IMR-90 (cell line): Measurements from ENCODE around the gene LYRM4. TPM values are rescaled to one million over a fixed set of nuclear protein-coding genes. Genes with fewer than 3 reads are reported as not detected.

Experiments
- ATAC-seq: fragments of 200-7000 bp; cut with Tn5 transposase; 2 replicates; pipeline ENCODE4 v1.9.1; 2020; ENCODE audit warnings: low read depth, mild to moderate bottlenecking, moderate library complexity
- BruUV-seq: library from RNA; stranded (reverse); fragments of 400-500 nt; replicated peaks from 2 replicates; lab custom pipeline; 2021; lab: Mats Ljungman, UMichigan
- CTCF ChIA-PET: fragments of 300-600 bp; formaldehyde crosslinking; extraction: SDS; loops from one replicate; lab custom pipeline; 2021; ENCODE audit warnings: antibody characterized with exemption; lab: Yijun Ruan, JAX
- POLR2A ChIA-PET: fragments of 300-600 bp; sonication (Branson Sonifier 250); formaldehyde crosslinking; loops from one replicate; lab custom pipeline; 2022; ENCODE audit warnings: antibody characterized with exemption; ENCODE audit not compliant: unreplicated experiment; lab: Charles Lee
- DNase-seq: peaks from one replicate; pipeline ENCODE4 v3.0.0; 2013
- H2AFZ ChIP-seq: replicated peaks from 2 replicates; pipeline ENCODE3; 2013; ENCODE audit warnings: low read length, mild to moderate bottlenecking; ENCODE audit not compliant: poor library complexity
- H2AK5ac ChIP-seq: 2 replicates; pipeline ENCODE4 v1.6.1; 2013; ENCODE audit warnings: low read depth, low read length, inconsistent platforms
- H2AK9ac ChIP-seq: replicated peaks from 2 replicates; pipeline ENCODE3; 2013; ENCODE audit warnings: mild to moderate bottlenecking, low read depth, low read length, moderate library complexity; ENCODE audit not compliant: poor library complexity
- H2BK120ac ChIP-seq: 2 replicates; pipeline ENCODE4 v1.6.1; 2013; ENCODE audit warnings: low read depth, low read length, inconsistent platforms
- H2BK15ac ChIP-seq: 3 replicates; pipeline ENCODE4 v1.6.1; 2013; ENCODE audit warnings: low read depth, low read length, inconsistent platforms
- H2BK20ac ChIP-seq: 2 replicates; pipeline ENCODE4 v1.6.1; 2013; ENCODE audit warnings: low read depth, mild to moderate bottlenecking, inconsistent platforms, low read length, moderate library complexity
- H2BK5ac ChIP-seq: 2 replicates; pipeline ENCODE4 v1.6.1; 2013; ENCODE audit warnings: mild to moderate bottlenecking, low read depth, low read length, inconsistent platforms; ENCODE audit not compliant: poor library complexity, severe bottlenecking
- H3K14ac ChIP-seq: replicated peaks from 2 replicates; pipeline ENCODE4 v1.6.1; 2013; ENCODE audit warnings: low read depth, low read length, inconsistent platforms
- H3K18ac ChIP-seq: 2 replicates; pipeline ENCODE4 v1.6.1; 2013; ENCODE audit warnings: low read depth, low read length, control low read depth
- H3K23ac ChIP-seq: 2 replicates; pipeline ENCODE4 v1.6.1; 2013; ENCODE audit warnings: low read depth, low read length, inconsistent platforms
- H3K27ac ChIP-seq: 2 replicates; pipeline ENCODE4 v1.5.1; 2013; ENCODE audit warnings: mild to moderate bottlenecking, control low read depth, low read length; ENCODE audit not compliant: insufficient read depth
- H3K27me3 ChIP-seq: 2 replicates; pipeline ENCODE4 v1.6.1; 2013; ENCODE audit warnings: low read length; ENCODE audit not compliant: control insufficient read depth, insufficient read depth
- H3K36me3 ChIP-seq: 2 replicates; pipeline ENCODE4 v1.6.1; 2013; ENCODE audit warnings: low read length, mixed read lengths; ENCODE audit not compliant: control insufficient read depth, insufficient read depth
- H3K4ac ChIP-seq: 2 replicates; pipeline ENCODE4 v1.6.1; 2013; ENCODE audit warnings: low read depth, low read length, inconsistent platforms
- H3K4me1 ChIP-seq: 2 replicates; pipeline ENCODE4 v1.6.1; 2013; ENCODE audit warnings: low read length, mixed read lengths; ENCODE audit not compliant: control insufficient read depth, insufficient read depth
- H3K4me2 ChIP-seq: 2 replicates; pipeline ENCODE4 v1.6.1; 2013; ENCODE audit warnings: low read depth, mild to moderate bottlenecking, control low read depth, low read length, moderate library complexity
- H3K4me3 ChIP-seq: 2 replicates; pipeline ENCODE4 v1.5.1; 2013; ENCODE audit warnings: low read depth, mild to moderate bottlenecking, control low read depth, low read length, moderate library complexity; ENCODE audit not compliant: insufficient read depth
- H3K56ac ChIP-seq: 2 replicates; pipeline ENCODE4 v1.6.1; 2013; ENCODE audit warnings: low read length, inconsistent platforms; ENCODE audit not compliant: insufficient read depth; ENCODE audit errors: extremely low read depth
- H3K79me1 ChIP-seq, 2 experiments: 2 replicates each; pipeline ENCODE4 v1.6.1; 2013; ENCODE audit warnings: low read length in 2 of 2, inconsistent platforms in 1 of 2, low read depth in 1 of 2
- H3K9ac ChIP-seq: 2 replicates; pipeline ENCODE4 v1.6.1; 2013; ENCODE audit warnings: low read depth, low read length, control low read depth
- H3K9me1 ChIP-seq: 2 replicates; pipeline ENCODE4 v1.6.1; 2013; ENCODE audit warnings: low read length, inconsistent platforms; ENCODE audit not compliant: insufficient read depth
- H3K9me3 ChIP-seq: 2 replicates; pipeline ENCODE4 v1.6.1; 2013; ENCODE audit warnings: low read length; ENCODE audit not compliant: control insufficient read depth, insufficient read depth
- H4K20me1 ChIP-seq: 2 replicates; pipeline ENCODE4 v1.6.1; 2013; ENCODE audit warnings: low read length, inconsistent platforms; ENCODE audit not compliant: insufficient read depth
- H4K5ac ChIP-seq: 2 replicates; pipeline ENCODE4 v1.6.1; 2013; ENCODE audit warnings: mild to moderate bottlenecking, low read depth, low read length, control low read depth
- H4K8ac ChIP-seq, 2 experiments: 2 replicates each; pipeline ENCODE4 v1.6.1; 2013; ENCODE audit warnings: low read depth in 2 of 2, low read length in 2 of 2, control low read depth in 1 of 2, inconsistent platforms in 1 of 2
- H4K91ac ChIP-seq: 2 replicates; pipeline ENCODE4 v1.6.1; 2013; ENCODE audit warnings: low read depth, low read length, inconsistent platforms; ENCODE audit not compliant: insufficient read depth
- CEBPB ChIP-seq: IDR thresholded peaks from 2 replicates; pipeline ENCODE4 v1.6.1; 2012; ENCODE audit warnings: low read depth, low read length, improper control_type of control experiment
- CTCF ChIP-seq: conservative IDR thresholded peaks from 2 replicates; pipeline ENCODE4 v1.5.1; 2012; ENCODE audit warnings: mild to moderate bottlenecking, low read depth, low read length, improper control_type of control experiment
- FOS ChIP-seq: fragments of 150-350 bp; IDR thresholded peaks from 2 replicates; pipeline ENCODE4 v1.6.1; 2016; ENCODE audit warnings: low read depth, low read length
- MAFK ChIP-seq: IDR thresholded peaks from 2 replicates; pipeline ENCODE4 v1.6.1; 2012; ENCODE audit warnings: low read depth, low read length, improper control_type of control experiment
- RCOR1 ChIP-seq: IDR thresholded peaks from 2 replicates; pipeline ENCODE4 v1.6.1; 2012; ENCODE audit warnings: mild to moderate bottlenecking, low read length, improper control_type of control experiment; ENCODE audit not compliant: insufficient replicate concordance
- WGBS, 2 experiments: methylation state at CpG; one replicate each; pipeline versions ENCODE4 v1.1.5 to v1.1.7; 2013; ENCODE audit warnings: missing lambda C conversion rate in 2 of 2; ENCODE audit not compliant: insufficient read length in 1 of 2; ENCODE audit errors: extremely low coverage in 2 of 2; 5-methylcytosine and 5-hydroxymethylcytosine counted together
- dilution Hi-C: fragments of 300-500 bp; cut with HindIII; formaldehyde crosslinking; loops from one replicate; pipeline ENCODE4 v1.14.3; 2018; ENCODE audit warnings: low sequenced_read_pairs; ENCODE audit not compliant: unreplicated experiment
- in situ Hi-C: fragments of 300-500 bp; cut with MboI; formaldehyde crosslinking; loops from 3 replicates; pipeline ENCODE4 v1.14.3; 2019; ENCODE audit warnings: low sequenced_read_pairs, inconsistent platforms, mixed read lengths
- intact Hi-C: fragments of 100-400 bp; cut with micrococcal nuclease; formaldehyde crosslinking; loops from 2 replicates; pipeline ENCODE4 v1.10.0; 2022
- polyA plus RNA-seq, 3 experiments: library from polyadenylated mRNA; depleted of rRNA; stranded (reverse); fragments of >200 nt; gene quantifications; 2 replicates each; pipeline ENCODE4 v1.2.3, GENCODE V29; 2012; ENCODE audit warnings: low replicate concordance in 1 of 3
- total RNA-seq: library from RNA; depleted of rRNA; stranded (reverse); fragments of >200 nt; gene quantifications from 2 replicates; pipeline ENCODE4 v1.2.3, GENCODE V29; 2012

The LYRM4 gene
- total and polyA plus RNA-seq, 2 of the 4 experiments (the other 2 are of a cell fraction): 11.5 to 26.6 TPM

GRCh38 chr6:5274231-5274630 is 13.5 kb upstream of the LYRM4 start:
- H3K27me3 ChIP-seq: no peaks in the 10 kb centered on the region
- H2BK120ac ChIP-seq: no peak overlapping the region
- in situ Hi-C loops (no loop called here), dilution Hi-C loops (no loop called here), intact Hi-C loops (no loop called here)
- 100% methylated on average over 1 of the region's 3 CpGs; no CpG with 5 or more reads in 1 of the 2 experiments for WGBS, 2 experiments
- no peak overlapping the region for H2BK5ac ChIP-seq
- H3K56ac ChIP-seq: no peak overlapping the region
- no peak overlapping the region for H3K4me2 ChIP-seq
- peaks cover 22 to 29% of the 10 kb centered on the region in 2 experiments for H3K79me1 ChIP-seq
- H3K27ac ChIP-seq: no peak overlapping the region
- H3K9me3 ChIP-seq: no peaks in the 10 kb centered on the region
- H4K91ac ChIP-seq: no peak overlapping the region
- no peak overlapping the region for H3K18ac ChIP-seq
- H3K36me3 ChIP-seq: no peaks in the 10 kb centered on the region
- ChIA-PET CTCF (no interaction called here), POLR2A (no interaction called here)
- H3K14ac ChIP-seq: no peak overlapping the region
- no peak overlapping the region for H2BK20ac ChIP-seq
- H4K5ac ChIP-seq: no peak overlapping the region
- no peak overlapping the region for H4K8ac ChIP-seq
- H3K4me3 ChIP-seq: no peak overlapping the region
- H2AK9ac ChIP-seq: no peak overlapping the region
- no peaks in the 10 kb centered on the region for H3K4me1 ChIP-seq
- H2AK5ac ChIP-seq: no peak overlapping the region
- no peak overlapping the region for H3K4ac ChIP-seq
- H3K9ac ChIP-seq: no peak overlapping the region
- no peak overlapping the region for H2AFZ ChIP-seq
- TF ChIP-seq MAFK (no peak), CEBPB (no peak), CTCF (no peak), RCOR1 (no peak), FOS (no peak)
- H2BK15ac ChIP-seq: no peak overlapping the region
- BruUV-seq: no TSS peak
- DNase-seq: no peak
- no peaks in the 10 kb centered on the region; the same call in 1 of the 2 replicates for H3K9me1 ChIP-seq
- no peak overlapping the region for H3K23ac ChIP-seq
- ATAC-seq: no peak
- H4K20me1 ChIP-seq: no peaks in the 10 kb centered on the region
